EH (cell line): ENCODE data around the gene TMEM219.
A peak's percentile ranks its signal among the peaks of the same experiment; 100 is the strongest.
"Not testable (repeated sequence)": the region's sequence is repeated elsewhere in the genome, so short reads cannot be mapped to it uniquely, and the experiment has no call there.

Source experiments
- DNase-seq: peaks from one replicate; pipeline ENCODE4 v3.0.0-alpha.2; 2015; ENCODE audit warnings: low read depth

Gene TMEM219

DNA sequence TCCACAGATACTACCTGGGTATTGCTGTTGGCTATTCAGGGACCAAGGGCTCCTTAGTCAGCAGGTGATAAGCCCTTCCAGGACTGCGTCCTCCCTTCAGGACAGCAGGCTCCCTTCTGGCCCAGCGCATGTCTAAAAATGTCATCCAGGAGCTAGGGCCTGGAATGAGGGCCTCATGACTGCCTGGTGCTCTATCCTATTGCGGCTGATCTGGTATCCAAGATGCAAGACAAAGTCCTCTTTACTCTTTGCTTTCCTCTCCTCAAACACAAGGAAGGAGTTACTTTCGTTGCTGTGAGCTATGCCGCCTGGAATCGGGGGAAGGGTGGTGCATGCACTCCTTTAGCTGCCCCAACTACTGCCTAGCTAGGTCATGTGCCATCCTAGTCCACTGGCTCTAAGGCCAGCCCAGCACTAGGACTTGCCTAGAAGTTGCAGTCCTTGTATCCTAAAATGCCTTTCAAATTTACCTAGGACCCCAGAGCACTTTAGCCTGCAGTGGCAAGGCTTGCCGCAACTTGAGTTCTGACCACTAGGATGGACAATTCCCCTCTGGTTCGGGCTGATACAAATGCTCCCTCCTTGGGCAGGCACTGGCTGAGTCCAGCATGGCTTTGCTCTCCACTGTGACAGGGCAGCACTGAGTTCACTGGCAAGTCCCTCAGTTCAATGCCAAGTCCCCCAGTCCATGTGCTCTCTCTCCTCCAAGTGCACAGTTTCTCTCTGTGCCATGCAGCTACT lies 10.1 kb upstream of the TMEM219 start:
- no peak for DNase-seq

DNA sequence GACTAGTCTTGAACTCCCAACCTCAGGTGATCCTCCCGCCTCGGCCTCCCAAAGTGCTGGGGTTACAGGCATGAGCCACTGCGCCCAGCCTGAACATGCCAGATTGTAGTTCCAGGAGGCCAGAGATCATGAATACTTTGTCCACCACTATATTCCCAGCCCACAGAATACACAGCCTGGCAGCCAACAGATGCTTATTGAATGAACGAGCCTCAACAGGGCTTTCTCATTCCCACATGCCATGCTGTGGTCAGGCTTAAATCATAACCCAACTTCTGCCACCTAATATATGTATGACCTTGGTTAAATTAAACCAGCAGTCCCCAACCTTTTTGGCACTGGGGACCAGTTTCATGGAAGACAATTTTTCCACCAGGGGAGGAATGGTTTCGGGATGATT lies 3.1 kb upstream of the TMEM219 start:
- DNase-seq = no peak

DNA sequence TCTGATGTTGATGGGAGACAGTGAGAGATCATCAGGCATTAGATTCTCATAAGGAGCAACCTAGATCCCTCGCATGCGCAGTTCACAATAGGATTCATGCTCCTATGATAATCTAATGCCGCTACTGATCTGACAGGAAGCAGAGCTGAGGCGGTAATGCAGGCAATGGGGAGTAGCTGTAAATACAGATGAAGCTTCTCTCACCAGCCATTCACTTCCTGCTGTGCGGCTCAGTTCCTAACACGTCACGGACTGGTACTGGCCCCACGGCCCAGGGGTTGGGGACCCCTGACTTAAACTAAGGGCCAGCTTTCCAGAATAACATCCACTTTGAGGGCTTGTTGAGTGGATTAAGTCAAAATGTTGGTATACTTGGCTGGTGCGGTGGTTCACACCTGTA lies 2.6 kb upstream of the TMEM219 start:
- no peak for DNase-seq

DNA sequence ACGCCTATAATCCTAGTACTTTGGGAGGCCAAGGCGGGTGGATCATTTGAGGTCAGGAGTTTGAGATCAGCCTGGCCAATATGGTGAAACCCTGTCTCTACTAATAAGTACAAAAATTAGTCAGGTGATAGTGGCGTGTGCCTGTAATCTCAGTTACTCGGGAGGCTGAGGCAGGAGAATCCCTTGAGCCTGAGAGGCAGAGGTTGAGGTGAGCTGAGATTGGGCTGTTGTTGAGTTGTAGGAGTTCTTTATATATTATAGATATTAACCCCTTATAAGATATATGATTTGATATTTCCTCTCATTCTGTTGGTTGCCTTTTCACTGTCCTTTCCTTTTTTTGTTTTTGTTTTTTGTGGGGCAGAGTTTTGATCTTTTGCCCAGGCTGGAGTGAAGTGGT lies 2.1 kb upstream of the TMEM219 start:
- DNase-seq = not testable (repeated sequence)

DNA sequence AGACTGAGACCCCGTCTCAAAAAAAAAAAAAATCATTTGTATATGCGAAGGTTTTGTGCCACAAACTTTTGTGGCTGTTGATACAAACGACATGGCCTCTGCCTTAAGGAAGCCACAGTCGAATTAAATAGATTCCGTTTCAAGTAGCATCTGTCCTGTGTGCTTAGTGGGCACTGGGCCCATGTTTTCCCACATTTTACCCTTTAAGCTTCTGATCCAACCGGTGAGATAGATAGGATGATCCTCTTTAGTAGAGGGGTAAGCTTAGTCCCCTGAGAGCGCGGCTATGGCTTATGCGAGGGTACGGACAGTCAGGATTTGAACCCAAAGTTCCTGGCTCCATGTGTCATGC lies 776 bp upstream of the TMEM219 start:
- no peak for DNase-seq

DNA sequence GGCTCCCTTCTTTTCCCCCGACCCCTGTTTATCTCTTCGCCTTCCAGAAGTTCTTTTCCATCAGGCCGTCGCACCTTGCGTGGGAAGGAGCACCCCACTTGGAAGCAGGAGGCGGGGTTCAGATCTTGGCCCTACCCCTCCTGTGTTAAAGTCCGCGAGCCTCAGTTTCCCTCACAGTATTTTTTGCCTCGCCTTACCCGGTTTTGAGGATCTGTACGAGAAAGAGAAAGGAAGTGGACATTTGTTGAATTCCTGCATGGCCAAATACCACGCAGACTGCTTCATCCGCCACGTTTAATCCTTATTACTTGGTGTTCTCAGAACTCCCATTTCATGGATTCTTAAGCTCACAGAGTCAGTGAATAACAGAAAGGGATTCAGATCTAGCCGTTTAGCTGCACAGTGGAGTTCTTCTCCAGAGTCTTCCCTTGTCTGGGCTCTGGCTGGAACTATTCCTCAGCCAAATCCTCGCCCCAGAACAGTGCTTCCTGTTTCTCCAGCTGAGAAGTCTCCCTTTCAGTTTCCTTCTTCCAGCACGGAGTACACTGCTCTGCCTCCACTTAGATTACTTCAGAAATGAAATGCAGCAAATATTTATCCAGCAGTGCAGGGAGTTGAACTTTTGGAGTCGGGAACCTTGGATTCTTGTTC lies 590 bp downstream of the TMEM219 start:
- peak; percentile 62 for DNase-seq

DNA sequence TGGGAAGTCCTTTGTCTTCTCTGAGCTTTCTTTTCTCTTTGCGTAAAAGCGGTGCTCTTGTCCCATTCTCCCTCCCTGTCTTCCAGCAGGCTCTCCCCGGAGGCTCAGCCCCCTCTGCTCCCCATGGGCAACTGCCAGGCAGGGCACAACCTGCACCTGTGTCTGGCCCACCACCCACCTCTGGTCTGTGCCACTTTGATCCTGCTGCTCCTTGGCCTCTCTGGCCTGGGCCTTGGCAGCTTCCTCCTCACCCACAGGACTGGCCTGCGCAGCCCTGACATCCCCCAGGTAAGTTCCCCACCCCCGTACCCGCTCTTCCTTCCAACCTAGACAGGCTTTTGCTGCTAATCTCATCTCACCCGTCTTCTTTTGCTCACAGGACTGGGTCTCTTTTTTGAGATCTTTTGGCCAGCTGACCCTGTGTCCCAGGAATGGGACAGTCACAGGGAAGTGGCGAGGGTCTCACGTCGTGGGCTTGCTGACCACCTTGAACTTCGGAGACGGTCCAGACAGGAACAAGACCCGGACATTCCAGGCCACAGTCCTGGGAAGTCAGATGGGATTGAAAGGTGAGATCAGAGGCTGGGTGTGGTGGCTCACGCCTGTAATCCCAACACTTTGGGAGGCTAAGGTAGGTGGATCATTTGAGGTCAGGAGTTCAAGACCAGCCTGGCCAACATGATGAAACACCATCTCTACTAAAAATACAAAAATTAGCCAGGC lies 1.3 kb downstream of the TMEM219 start:
- DNase-seq = no peak

DNA sequence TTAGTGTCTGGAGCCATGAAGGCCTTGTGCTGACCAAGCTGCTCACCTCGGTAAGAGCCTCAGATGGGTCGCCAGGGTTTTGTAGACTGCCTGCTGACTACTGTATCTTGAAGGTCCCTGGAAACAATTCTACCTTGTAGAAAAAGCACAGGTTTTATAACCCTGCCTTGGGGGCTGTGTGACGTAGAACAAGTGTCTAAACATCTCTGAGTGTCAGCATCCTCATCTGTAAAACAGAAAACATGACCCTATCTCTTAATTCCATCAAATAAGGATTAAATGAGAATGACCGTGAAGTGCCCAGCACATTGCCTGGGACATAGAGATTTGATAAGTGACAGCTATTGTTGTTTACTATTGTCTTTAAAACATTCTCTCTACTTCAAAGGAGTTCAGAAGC lies 6.3 kb downstream of the TMEM219 start:
- no peak for DNase-seq

DNA sequence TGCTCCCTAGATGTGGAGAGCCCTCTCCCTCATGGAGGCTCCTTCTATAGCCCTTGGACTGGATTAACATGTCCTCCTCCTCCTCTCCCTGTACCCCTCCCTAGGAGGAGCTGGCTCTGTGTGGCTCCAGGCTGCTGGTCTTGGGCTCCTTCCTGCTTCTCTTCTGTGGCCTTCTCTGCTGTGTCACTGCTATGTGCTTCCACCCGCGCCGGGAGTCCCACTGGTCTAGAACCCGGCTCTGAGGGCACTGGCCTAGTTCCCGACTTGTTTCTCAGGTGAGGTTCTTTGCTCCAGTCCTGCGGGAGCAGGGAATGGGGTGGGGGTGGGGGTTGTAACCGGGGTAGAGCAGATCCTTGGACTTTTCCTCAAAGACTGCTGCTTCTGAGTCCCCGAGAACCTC lies 9.4 kb downstream of the TMEM219 start:
- no peak for DNase-seq

DNA sequence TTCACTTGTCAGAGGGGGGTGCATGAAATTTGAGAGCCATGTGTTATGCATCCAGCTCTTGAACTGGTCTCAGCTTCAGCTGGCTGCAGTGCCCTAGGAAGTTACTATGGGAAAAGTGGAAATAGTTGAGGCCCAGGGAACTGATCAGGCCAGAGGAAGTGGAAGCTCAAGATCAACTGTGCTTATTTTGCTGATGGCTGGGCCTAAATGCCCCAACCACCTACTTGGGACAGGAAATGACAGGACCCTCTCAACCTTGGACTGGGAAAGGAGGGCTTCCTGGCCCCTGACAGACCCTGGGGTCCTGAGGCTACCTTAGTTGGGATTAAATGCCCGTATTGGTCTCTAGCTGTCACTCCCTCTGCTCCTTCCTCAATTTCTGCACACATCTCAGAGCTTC lies 10.6 kb downstream of the TMEM219 start:
- DNase-seq = no peak

DNA sequence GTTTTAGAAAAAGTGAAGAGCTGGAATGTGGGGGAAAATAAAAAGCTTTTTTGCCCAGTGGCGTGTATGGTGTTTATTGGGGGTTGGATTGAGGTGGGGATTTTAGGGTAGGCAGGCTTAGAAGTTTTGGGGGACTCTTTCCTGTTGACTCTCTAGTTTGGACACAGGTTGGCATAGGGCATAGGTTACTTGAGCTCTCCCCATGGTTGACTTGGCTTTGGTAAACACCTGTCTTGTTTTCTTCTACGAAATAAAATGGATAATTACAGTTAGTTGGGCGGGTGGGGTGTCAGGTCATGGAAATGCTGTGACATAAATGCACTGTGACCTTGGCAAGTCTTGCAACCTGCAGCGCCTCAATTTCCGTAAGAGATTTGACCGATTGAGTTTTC lies 11.1 kb downstream of the TMEM219 start:
- no peak for DNase-seq

DNA sequence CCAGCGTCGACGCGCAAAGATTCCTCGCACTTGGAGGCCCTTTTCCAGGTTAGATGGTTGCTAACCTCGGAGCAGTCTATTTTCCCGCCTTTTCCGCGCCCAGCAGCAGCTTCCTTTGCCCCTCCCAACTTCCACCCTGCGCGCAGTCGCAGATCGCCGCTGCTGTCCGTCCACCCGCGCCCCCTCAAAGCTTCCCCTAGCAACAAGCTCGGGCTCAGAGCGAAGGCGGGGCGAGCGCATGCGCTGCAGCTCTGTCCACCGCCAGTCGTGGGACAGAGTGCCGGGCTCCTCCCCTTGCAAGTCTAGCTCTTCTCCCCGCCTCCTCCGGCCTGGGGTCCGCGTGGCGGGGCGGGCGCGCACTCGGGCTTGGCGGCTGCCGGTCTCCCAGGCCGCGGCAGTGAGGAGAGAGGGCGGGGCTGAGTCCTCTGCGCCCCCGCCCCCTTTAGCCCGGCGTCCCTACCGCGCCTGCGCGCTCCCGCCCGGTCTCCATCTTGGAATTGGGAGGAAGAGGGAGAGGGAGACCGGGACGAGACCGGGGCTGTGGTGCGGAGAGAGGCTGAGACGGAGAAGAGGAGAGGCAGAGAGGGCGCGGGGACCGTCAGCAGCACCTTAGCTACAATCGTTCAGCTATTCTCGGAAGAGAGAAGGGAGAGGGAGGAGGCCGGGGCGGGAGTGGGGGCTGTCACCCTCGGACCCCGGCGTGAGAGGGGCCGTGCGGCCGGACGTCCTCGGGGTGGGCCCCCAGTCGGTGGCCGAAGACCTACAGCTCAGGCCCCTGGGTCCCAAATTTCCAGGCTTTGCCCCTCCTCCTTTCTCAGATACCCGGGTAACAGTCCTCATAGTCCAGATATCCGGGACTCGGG lies 11.7 kb downstream of the TMEM219 start, which contains the start of gene TAOK2:
TAOK2 (plus strand) TSS at position 485 of the 863 bp plus-strand sequence. CDS start 3,905 bp downstream, outside the sequence.
- DNase-seq = peak; percentile 99

DNA sequence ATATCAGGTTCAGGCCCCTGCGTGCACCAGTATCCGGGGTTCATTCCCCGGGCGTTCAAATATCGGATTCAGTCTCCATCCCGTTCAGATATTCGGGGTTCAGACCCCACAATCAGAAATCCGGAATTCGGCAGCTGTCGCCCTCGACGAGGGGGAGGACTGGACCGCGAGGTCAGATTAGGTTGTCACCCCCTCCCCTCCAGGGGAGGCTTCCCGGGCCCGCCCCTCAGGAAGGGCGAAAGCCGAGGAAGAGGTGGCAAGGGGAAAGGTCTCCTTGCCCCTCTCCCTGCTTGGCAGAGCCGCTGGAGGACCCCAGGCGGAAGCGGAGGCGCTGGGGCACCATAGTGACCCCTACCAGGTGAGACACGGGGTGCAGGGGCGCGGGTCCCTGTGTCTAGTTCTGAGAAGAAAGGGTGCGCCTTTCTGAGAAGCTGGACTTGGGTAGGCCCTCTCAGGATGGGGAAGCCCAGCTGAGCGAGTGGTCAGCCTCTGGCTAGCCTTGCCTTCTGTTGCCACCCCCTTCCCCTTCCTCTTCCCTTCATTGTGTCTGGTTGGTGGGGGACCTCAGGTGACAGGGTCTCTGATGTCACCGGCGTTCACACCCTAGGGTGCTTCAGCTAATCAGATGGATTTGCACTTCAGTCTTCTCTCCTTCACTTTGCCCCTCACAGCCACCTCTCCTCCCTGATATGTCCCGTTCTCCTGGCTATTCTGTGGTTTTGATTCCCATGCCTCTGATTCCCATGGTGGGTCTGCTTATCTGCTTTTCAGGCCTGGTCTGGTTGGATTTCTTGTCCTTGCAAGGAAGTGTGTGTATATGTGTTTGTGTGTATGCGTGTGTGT lies 12.6 kb downstream of the TMEM219 start:
- DNase-seq = peak; percentile 30

DNA sequence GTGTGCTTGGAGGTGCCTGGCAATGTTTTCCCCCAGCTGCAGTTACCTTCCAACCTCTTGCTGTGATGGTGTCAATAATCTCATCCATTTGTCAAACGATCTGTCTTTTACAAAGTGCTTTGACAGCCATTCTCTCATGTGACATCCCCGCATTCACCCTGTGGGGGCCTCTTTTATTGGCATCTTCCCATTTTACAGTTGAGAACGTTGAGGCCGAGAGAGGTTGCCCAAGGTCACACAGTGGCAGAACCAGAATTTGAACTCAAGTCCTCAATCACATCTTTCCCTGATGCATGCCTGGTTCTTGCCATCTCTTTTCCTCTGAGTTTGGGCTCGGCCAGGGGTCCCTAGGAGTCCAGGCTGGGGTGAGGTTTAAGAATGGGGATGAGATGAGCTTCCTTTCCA lies 13.3 kb downstream of the TMEM219 start:
- DNase-seq = no peak

DNA sequence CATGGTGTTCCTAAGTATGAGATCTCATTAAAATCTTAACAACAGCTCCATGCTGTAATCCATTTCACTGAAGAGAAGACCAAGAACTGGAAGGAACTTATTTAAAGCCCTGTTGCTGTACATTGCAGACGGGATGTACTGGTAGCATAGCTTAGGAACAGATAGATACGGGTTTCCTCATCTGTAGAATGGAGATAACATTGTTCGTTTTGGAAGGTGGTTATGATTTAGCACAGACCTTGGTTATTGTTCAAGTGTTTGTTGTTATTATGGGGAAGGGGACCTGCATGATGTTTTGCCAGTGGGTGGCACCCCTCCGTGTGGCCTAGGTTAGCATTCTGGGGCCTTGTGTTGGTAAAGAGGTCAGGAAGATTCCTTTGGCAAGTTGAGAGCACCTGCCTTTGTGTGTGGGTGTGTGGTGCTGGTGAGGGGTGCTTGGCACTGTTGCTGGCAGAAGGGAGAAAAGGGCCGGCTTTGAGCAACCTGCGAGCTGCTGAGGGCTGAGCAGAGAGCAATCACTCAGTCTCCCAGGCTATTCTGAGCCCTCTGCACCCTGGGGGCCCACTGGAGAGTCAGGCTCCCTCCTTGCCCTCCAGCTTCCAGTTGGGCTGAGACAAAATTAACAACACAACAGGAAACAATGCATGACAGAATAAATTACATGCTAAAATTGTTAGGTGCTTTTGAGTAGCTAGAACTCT lies 14.1 kb downstream of the TMEM219 start:
- DNase-seq = no peak

DNA sequence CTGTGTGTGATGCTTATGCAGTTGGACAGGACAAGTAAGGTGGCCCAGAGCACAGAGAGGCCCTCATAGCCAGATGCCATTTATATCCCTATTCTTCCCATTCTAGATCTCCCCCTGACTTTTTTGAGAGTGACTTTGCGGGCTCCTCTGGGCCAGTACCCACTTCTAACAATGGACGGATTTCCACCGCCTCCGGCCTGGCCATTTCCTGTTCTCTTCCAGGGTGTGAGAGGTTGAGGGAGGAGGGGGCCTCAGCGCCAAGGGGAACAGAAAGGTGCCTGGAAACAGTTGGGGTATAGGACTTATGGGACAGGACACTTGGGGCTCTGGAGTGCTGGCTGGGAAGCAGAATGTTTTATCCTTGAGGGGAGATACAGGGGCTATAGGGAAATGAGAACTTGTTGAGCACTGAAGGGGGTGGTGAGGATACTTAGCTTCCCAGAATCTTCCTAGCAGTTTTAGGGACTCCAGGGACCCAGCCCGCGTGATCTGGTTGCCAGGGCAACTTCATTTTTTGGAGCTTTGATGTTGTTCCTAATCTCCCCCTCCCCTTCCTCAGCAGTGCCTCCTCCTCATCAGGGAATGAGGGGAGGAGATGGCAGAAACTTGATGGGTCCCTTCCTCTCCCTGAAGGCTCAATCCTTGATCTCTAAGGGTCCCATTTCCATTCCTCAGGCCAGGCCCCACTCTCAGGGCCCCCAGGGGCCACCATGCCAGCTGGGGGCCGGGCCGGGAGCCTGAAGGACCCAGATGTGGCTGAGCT lies 15.4 kb downstream of the TMEM219 start:
- DNase-seq = no peak

DNA sequence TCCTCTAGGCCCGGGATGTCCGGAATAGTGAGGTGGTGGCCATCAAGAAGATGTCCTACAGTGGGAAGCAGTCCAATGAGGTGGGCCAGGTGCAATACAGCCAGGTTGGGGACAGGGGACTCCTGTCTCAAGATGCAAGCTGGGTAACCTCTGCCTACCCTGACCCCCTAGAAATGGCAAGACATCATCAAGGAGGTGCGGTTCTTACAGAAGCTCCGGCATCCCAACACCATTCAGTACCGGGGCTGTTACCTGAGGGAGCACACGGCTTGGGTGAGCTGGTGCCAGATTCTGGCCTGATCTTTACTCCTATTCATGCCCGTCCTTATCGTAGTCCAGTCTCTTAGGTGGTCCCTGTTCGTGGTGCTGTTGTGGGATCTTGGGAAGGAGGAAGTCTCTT lies 16.2 kb downstream of the TMEM219 start:
- DNase-seq = no peak

DNA sequence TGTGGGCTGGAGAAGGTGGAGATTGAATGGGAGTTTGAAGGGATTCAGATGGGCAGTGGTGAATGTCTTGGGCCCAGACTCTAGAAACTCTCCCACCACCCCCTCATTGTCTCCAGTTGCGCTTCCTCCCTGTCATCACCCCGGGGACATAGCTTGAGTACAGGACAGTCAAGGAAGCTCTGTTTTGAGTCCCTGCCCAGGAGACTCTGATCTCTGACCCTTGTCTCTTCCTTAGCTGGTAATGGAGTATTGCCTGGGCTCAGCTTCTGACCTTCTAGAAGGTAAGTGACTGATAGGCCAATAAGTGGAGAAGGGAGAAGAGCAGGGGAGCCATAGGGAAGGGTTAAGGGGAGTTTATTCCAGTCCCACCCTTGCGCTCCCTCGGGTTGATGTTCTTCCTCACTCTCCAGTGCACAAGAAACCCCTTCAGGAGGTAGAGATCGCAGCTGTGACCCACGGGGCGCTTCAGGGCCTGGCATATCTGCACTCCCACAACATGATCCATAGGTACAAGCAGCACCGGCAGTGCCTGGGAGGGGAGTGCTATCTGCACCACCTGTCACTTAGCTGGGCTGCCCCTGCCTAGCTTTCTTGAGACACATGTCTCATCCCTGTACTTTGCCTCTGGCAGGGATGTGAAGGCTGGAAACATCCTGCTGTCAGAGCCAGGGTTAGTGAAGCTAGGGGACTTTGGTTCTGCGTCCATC lies 16.8 kb downstream of the TMEM219 start:
- DNase-seq = no peak
